Panc1 (cell line): ENCODE measurements around the gene BBC3. TPM values are rescaled to one million over a fixed set of nuclear protein-coding genes. Genes with fewer than 3 reads are reported as not detected.

Source experiments
- ATAC-seq: fragments of 200-7000 bp; cut with Tn5 transposase; 2 replicates; pipeline ENCODE4 v1.9.1; 2020; ENCODE audit warnings: mild to moderate bottlenecking, moderate library complexity
- BruUV-seq: library from RNA; stranded (reverse); fragments of 400-500 nt; replicated peaks from 2 replicates; lab custom pipeline; 2021; lab: Mats Ljungman, UMichigan
- CTCF ChIA-PET: fragments of 300-600 bp; sonication (Branson Sonifier 250); formaldehyde crosslinking; loops from one replicate; lab custom pipeline; 2022; ENCODE audit warnings: antibody characterized with exemption; lab: Charles Lee
- POLR2A ChIA-PET: fragments of 300-600 bp; sonication (Branson Sonifier 250); formaldehyde crosslinking; loops from one replicate; lab custom pipeline; 2022; ENCODE audit warnings: antibody characterized with exemption; lab: Charles Lee
- DNase-seq: peaks from one replicate; pipeline ENCODE4 v3.0.0-alpha.2; 2010; ENCODE audit warnings: low read depth, low spot score
- H3K27ac ChIP-seq: 2 replicates; pipeline ENCODE4 v1.5.1; 2011; ENCODE audit warnings: mild to moderate bottlenecking, low read length, inconsistent platforms
- H3K27me3 ChIP-seq: fragments of 200-500 bp; sonication (Bioruptor generic); 2 replicates; pipeline ENCODE4 v1.6.0; 2014; ENCODE audit warnings: low read length, inconsistent platforms; ENCODE audit not compliant: control insufficient read depth, insufficient read depth
- H3K36me3 ChIP-seq: fragments of 200-500 bp; sonication (Bioruptor generic); 2 replicates; pipeline ENCODE4 v1.5.1; 2014; ENCODE audit warnings: inconsistent platforms, mild to moderate bottlenecking, low read length, moderate library complexity; ENCODE audit not compliant: control insufficient read depth, insufficient read depth
- H3K4me1 ChIP-seq: 2 replicates; pipeline ENCODE4 v1.5.1; 2011; ENCODE audit warnings: inconsistent platforms, mild to moderate bottlenecking, low read length, moderate library complexity; ENCODE audit not compliant: control insufficient read depth, insufficient read depth
- H3K4me3 ChIP-seq, 2 experiments: 2 replicates each; pipeline ENCODE4 v1.5.1; 2011 to 2012; ENCODE audit warnings: low read depth in 2 of 2, low read length in 2 of 2, mild to moderate bottlenecking in 2 of 2, inconsistent platforms in 1 of 2, moderate library complexity in 1 of 2
- H3K9me3 ChIP-seq: fragments of 200-500 bp; sonication (Bioruptor generic); 2 replicates; pipeline ENCODE4 v1.5.1; 2014; ENCODE audit warnings: low read depth, mild to moderate bottlenecking, inconsistent platforms, low read length, moderate library complexity; ENCODE audit not compliant: control insufficient read depth, insufficient read depth
- POLR2AphosphoS5 ChIP-seq: IDR thresholded peaks from 2 replicates; pipeline ENCODE4 v1.6.1; 2012; ENCODE audit warnings: mild to moderate bottlenecking, low read depth, low read length, moderate library complexity
- REST ChIP-seq, 2 experiments: IDR thresholded peaks; 2 replicates each; pipeline ENCODE4 v1.6.1; 2011 to 2012; ENCODE audit warnings: low read depth in 2 of 2, control low read depth in 1 of 2, low read length in 1 of 2, mild to moderate bottlenecking in 1 of 2, moderate library complexity in 1 of 2; ENCODE audit not compliant: insufficient read depth in 1 of 2
- SIN3A ChIP-seq: IDR thresholded peaks from 2 replicates; pipeline ENCODE4 v1.6.1; 2012; ENCODE audit warnings: low read depth, mild to moderate bottlenecking, low read length, moderate library complexity, borderline replicate concordance; ENCODE audit not compliant: insufficient read depth
- TCF7L2 ChIP-seq: IDR thresholded peaks from 2 replicates; pipeline ENCODE4 v1.6.1; 2011; ENCODE audit warnings: mild to moderate bottlenecking, low read depth, low read length, inconsistent platforms
- in situ Hi-C: cut with HindIII; loops from 2 replicates; pipeline ENCODE4 v1.10.0; 2016; ENCODE audit warnings: low sequenced_read_pairs, low pct_unique_long_range_greater_than_20kb
- intact Hi-C: fragments of 100-400 bp; cut with micrococcal nuclease; formaldehyde crosslinking; loops from one replicate; pipeline ENCODE4 v1.10.0; 2022; ENCODE audit not compliant: unreplicated experiment
- total RNA-seq: library from RNA; stranded (reverse); gene quantifications from one replicate; pipeline ENCODE4 v1.2.1, GENCODE V29; 2021; ENCODE audit not compliant: unreplicated experiment
- TF ChIP-seq, protein P1 (sequence below): fragments of 450-650 bp; IDR thresholded peaks from 2 replicates; pipeline ENCODE4 v1.5.1; 2017; ENCODE audit warnings: mild to moderate bottlenecking

BBC3 gene
- total RNA-seq, 1 experiment from 2014 or later: 7.6 TPM

DNA sequence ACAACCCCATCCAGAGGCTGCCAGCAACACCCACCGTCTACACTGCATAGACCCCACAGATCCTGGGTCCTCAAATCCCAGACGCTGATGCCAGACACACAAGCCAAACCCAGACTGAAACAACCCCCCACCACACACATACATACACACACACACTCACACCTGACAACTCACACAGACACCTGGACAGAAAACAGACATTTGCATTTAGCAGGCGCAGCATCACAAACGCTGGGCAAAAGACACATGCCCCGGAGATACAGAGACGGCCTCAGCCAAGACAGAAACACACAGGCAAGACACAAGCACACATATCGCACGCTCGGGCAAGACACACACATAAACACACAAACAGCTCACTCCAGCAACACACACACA is 1.3 kb downstream of the BBC3 start:
- TSS peak; percentile 87 for BruUV-seq
- H3K27ac ChIP-seq: peak overlapping the region; percentile 59
- H3K27me3 ChIP-seq: no peaks in the 10 kb centered on the region
- H3K36me3 ChIP-seq: no peaks in the 10 kb centered on the region; the same call in 1 of the 2 replicates
- no peak for DNase-seq
- intact Hi-C loops: loop anchor here (10.0 kb wide), 1 partner anchor 185 kb away; the partner anchor contains the start of gene TMEM160
- ChIA-PET CTCF (no interaction called here), POLR2A (no interaction called here)
- ATAC-seq: no peak
- peaks cover 20% of the 10 kb centered on the region for H3K4me1 ChIP-seq
- TF ChIP-seq POLR2AphosphoS5 (no peak), TCF7L2 (no peak), REST (IDR thresholded peaks at IDR 0.05; ENCODE audit: insufficient read depth in 1 of 2, low read depth in 2 of 2, low read length in 1 of 2) (no peak), SIN3A (no peak)
- TF ChIP-seq, protein P1, sequence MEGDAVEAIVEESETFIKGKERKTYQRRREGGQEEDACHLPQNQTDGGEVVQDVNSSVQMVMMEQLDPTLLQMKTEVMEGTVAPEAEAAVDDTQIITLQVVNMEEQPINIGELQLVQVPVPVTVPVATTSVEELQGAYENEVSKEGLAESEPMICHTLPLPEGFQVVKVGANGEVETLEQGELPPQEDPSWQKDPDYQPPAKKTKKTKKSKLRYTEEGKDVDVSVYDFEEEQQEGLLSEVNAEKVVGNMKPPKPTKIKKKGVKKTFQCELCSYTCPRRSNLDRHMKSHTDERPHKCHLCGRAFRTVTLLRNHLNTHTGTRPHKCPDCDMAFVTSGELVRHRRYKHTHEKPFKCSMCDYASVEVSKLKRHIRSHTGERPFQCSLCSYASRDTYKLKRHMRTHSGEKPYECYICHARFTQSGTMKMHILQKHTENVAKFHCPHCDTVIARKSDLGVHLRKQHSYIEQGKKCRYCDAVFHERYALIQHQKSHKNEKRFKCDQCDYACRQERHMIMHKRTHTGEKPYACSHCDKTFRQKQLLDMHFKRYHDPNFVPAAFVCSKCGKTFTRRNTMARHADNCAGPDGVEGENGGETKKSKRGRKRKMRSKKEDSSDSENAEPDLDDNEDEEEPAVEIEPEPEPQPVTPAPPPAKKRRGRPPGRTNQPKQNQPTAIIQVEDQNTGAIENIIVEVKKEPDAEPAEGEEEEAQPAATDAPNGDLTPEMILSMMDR: no peak
- in situ Hi-C loops: no loop called here
- H3K9me3 ChIP-seq: no peaks in the 10 kb centered on the region
- peak overlapping the region; percentile 65 to 78 for H3K4me3 ChIP-seq

DNA sequence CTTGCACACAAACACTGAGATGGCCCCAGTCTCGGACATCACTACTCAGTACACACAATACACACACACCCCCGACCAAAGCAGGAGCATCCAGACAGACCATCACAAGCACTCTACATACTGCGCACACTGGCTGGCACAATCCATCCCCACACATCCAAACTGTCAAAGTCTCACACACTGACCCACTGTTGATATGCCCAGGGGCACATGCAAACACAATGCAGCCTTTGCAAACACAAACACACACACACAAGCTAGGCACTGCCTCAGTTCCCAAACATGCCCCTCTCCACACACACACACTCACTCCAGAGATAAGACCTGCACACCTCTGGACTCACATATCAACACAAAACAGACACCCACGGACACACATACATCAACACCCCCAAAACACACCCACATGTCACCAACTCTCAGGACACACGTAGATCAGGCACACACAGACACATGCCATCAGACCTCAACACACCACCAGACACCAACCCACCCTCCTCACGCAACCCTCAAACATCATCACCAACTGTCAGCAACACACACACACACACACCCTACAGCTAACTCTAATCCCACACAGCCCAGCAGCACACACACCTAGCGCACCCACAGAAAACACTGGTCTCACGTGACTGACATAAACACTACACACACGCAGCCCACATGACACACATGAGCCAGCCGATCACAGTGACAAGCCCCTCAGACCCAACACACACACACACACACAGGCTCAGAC is 1.9 kb downstream of the BBC3 start:
- Histone ChIP-seq H3K27ac (peak overlapping the region; percentile 81), H3K4me1 (peaks cover 20% of the 10 kb centered on the region), H3K27me3 (no peaks in the 10 kb centered on the region), H3K36me3 (no peaks in the 10 kb centered on the region; the same call in 1 of the 2 replicates), H3K4me3 (peak overlapping the region; percentile 65 to 78), H3K9me3 (no peaks in the 10 kb centered on the region)
- in situ Hi-C loops (no loop called here), intact Hi-C loops (loop anchor here (10.0 kb wide), 1 partner anchor 184 kb away; the partner anchor contains the start of gene TMEM160)
- DNase-seq (no peak), ATAC-seq (no peak)
- TF ChIP-seq SIN3A (0 out of 2 replicates have a peak, but pooled peaks have one; percentile 30), REST (IDR thresholded peaks at IDR 0.05; ENCODE audit: insufficient read depth in 1 of 2, low read depth in 2 of 2, low read length in 1 of 2) (no peak)
- ChIA-PET POLR2A (no interaction called here), CTCF (no interaction called here)
- BruUV-seq: no TSS peak
